HG03060 (cell line): ENCODE measurements around the gene ANKRD22.
"Not testable (repeated sequence)": the region's sequence is repeated elsewhere in the genome, so short reads cannot be mapped to it uniquely, and the experiment has no call there.

Source experiments
- ATAC-seq: cut with Tn5 transposase; IDR thresholded peaks from one replicate; pipeline ENCODE4 v1.9.1; 2021; ENCODE audit warnings: low read depth, moderate number of reproducible peaks; ENCODE audit not compliant: unreplicated experiment

Gene ANKRD22

DNA sequence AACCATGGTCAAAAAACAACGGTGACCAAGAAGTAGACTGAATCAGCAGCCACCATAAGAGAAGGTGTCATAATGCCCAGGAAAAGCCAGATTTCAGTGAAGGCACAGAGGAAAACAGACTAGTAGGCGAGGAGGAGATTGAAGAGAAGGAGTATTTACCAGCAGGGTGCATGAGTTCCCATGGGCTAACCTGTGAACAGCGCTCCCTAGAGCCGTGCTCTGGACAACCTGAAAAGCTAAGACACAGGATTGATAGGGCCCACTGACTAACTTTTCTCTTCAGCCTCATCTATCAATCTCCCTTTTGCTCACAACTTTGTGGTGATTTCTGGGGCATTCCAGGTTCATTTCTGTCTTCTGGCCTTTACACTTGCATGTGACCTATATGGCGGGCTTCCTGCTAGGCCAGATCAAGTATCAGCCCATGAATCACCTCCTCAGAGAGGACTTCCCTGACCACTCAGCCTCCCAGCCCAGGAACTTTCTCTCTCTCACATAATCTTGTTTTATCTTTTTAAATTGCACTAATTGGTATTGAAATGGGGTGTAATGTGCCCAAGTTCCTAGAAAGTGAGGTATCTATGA lies 12.8 kb downstream of the ANKRD22 start:
- no peak for ATAC-seq

DNA sequence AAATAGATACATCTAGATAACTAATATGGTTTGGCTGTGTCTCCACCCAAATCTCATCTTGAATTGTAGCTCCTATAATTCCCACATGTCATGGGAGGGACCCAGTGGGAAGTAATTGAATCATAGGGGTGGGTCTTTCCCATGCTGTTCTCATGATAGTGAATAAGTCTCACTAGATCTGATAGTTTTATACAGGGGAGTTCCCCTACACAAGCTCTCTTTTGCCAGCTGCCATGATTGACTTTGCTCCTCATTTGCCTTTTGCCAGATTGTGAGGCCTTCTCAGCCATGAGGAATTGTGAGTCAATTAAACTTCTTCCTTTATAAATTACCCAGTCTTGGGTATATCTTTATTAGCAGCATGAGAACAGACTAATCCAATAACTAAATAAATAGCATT lies 14.0 kb downstream of the ANKRD22 start:
- not testable (repeated sequence) for ATAC-seq

DNA sequence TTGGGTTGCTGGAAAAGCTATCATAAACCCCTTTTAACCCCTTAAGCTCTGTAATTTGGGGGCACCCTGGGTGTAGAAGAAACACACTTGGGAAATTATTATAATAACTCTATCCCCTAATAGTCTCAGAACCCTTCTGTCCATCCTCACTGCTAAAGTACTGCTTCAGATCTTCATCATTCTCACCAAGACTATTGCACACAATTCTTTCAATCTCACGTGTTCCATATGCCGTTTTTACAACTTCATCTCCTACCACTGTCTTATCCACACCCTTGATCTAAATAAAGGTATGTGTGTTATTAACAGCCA lies 15.8 kb downstream of the ANKRD22 start:
- no peak for ATAC-seq

DNA sequence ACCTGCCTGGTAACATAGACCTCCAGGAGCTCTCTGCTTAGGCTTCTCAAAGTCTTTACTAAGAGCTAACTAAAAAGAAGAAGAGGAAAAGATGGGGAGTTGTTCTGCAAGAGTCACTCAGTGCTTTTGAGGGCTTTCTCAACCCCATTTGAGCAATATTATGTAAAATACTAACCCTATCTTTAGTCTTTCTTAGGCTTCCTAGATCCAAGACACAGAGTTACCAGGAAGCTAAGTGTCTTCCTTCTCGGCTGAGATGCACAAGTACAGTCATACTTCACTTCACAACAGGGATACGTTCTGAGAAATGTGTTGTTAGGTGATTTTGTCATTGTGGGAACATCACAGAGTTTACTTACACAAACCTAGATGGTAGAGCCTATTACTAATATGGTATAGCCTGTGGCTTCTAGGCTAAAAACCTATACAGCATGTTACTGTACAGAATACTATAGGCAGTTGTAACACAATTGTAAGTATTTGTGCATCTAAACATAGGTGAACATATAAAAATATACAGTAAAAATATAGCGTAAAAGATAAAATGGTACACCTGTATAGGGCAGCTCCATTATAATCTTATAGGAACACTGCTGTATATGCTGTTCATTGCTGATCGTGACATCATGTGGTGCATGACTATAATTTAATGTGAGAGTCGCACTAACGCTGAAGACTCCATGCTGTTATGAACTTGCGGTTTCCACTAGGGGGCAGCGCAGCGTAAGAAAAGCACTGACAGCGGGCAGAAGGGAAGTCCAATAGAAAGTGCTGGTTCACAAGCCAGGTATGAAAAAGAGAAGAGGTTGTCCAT lies 16.3 kb downstream of the ANKRD22 start:
- peak; percentile 60 for ATAC-seq

DNA sequence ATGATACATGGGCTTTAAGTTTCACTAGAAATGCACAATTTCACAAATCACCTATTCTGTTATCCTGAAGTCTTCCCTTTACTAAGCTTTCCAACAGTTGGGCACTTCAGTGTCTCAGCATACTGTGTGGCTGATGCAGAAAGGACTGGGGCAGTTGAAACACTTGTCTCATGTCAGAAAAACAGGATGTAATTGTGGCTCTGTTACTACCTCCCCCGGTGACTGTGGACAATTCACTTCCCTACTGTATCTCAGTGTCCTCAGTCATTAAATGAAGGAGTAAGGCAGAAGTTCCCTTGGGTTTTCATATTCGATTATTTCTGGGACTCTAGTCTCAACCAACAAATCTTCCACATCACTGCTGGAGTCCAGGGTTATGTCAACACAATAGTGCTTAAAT lies 17.9 kb downstream of the ANKRD22 start:
- ATAC-seq: no peak

DNA sequence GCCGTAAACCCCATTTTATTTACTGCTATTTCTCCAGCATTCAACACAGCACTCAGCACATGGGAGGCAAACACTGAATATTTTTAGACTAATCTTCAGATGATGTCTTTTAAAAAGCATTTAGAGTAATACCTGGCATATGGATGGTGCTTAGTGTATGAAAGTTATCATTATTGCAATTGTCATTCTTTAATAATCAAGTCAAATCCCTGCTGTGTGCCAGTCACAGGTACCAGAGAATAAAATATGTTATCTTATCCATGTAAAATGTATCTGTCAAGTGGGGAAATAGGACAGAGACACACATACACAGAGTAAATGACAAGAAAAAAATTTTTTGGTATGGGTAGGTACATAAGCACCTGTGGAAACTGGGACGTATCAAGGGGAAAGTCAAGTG lies 18.5 kb downstream of the ANKRD22 start:
- ATAC-seq: no peak

DNA sequence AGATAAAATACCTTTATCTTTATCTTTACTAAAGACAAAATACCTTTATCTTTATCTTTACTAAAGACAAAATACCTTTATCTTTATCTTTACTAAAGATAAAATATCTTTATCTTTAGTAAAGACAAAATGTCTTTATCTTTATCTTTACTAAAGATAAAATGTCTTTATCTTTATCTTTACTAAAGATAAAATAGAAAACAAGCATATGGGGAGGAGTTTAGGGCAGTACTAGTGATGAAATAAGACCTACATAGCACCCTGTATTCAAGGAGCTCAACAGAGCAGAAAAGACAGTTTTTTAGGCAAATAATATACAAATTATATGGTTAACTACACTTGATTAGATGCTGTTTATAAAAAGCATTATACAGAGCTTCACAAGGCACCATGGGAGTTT lies 19.3 kb downstream of the ANKRD22 start:
- no peak for ATAC-seq

DNA sequence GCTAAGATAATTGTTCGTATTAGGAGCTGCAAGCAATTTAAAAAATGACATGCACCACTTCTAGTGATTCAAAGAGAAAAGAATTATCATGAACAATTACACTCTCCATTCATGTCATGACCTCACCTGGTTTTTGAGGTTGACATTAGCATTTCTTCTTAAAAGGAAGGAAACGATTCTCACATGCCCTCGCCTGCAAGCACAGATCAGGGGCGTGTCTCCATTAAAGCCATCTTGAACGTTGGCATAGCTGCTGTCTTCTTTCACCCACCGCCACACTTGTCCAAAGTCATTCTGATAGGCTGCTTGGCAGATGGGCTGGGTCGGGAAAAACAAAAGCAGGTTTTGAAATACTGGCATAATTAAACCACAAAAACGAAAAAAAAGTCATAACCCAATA lies 19.9 kb downstream of the ANKRD22 start:
- ATAC-seq: no peak

DNA sequence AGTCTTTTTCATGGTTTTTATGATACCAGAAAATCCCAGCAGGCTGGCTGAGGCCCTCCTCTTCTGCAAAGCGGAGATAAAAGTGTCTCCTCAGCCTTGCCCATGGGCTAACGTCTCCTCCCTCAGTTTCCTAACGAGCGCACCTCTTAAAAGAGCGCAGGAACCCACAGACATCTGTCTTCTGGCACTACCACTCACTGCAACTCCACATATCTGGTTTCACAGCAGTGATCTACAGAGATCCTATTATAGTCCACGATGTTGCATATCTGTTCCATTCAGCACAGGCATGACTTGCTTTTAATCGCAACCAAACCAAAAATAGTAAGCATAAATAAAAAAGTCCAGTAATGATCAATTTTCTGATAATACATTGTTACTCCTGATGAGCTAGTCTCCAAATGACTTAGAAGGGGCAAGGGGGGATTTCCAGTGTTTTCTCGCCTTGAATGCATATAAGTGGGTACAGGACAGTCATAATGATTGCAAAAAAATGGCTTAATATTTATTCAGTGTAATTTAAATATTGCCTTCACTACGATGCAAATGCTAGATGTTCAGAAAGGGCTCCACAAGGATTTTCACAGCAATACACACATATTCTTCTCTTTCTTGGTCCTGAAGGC lies 20.9 kb downstream of the ANKRD22 start:
- no peak for ATAC-seq

DNA sequence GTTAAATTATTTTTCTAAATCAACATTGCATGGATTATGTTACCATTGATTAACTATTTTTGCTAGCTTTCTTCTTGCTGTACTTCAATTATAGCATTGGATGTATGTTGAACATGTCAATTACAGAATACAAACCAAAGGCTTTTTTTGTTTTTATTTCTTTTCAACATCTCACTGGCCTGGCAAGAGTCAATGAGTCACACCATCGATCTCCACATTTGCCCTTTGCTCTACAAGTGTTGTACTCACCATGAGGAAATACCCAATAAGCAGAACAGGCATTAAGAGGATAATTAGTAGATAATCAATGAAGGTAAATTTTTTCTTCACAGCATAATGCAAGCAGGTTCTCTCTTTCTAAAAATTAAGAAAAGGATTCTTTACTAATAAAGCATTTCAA lies 23.3 kb downstream of the ANKRD22 start:
- no peak for ATAC-seq

DNA sequence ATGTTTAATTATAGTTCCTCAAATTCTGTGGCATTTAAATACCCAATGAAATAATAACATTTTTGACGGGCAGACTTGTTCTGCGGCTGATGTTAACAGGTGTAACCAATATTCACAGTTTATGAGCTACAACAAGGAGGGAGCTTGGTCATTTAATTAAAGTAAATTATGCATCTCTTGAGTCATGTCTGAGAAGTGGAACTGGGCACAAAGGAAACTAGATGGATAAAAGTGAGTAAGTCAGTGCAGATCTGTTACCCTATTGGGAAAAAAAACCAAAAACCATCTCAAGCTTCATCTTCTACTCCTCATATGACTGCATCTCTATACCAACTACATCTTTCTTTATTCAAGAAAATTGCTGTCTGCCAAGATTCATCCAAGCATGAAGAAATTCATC lies 24.0 kb downstream of the ANKRD22 start:
- no peak for ATAC-seq

DNA sequence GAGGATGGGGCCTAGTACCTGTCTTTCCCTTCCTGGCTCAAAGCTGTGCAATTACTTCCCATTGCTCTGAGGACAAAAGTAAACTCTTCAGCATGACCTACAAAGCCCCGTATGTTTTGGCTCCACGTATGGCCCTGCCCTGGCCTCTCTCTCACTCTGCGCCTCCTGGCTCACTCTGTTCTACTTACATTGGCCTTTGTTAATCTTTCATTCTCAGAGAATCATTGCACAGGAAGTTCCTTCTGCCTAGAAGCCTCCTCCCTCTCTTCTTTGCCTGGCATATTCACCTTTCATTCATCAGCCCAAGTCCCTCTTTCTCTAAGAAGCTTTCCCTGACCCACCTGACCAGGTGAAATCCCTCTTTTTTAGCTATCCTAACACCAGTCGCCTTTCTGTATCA lies 25.3 kb downstream of the ANKRD22 start:
- ATAC-seq: no peak

DNA sequence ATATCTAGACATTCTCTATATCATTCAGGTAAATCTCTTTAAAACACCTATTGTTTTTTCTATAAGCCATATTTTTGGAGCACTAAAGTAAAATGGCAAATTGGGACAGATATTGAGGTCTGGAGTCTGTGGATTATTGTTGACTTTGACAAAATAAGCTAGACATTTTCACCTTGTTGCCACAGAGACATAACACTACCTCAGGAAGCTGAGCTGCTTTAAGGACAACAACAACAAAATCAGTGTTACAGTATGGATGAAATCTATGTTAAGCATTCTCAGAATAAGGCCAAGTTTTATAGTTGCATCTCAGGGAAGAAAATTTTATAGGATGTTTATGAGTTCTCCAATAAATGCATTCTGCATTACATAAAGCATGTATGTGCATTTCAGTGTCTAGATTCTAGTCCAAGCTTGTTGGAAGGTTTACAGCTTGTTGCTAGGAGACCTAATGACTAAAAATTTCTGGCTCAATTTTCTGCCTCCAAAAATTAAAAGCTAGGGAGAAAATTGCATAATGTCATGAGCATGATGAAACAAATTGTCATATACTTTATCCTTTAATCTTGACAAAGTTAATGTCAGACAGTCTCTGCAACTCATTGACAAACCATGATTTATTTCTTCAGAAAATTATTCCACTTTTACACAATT lies 30.8 kb downstream of the ANKRD22 start:
- ATAC-seq: no peak

DNA sequence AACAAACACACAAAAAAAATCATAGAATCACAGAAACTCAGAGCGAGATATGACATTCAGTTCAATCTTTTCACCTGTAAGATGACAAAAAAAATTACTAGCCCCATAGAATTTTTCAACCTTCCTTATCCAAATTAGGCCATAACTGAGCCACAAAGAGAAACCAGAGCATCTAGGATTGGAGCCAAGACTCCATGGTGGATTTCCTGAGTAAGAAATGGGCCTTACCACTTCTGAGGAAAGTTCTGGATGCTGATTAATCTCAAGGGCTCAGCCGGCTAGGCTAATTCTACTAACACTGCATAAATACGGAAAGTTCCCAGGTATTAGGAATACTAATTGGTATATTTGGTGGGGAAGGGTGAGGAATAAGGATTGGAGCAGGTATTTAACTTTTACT lies 32.4 kb downstream of the ANKRD22 start:
- ATAC-seq: no peak

DNA sequence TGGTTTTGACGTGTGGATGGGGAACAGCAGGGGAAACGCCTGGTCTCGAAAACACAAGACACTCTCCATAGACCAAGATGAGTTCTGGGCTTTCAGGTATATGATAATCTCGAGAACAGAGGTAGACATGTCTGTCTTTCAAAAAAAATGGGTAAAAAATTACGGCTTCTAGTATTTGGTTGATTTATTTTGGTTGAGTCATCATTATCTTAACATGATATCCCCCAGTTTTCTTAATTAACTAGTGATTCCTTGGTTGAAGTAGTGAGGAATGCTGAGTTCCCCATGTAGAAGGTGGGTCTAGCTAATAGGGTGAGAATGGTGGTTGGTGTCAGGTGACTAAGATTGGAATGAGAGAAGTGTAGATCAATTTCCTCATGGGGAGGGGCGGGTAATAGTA lies 38.4 kb downstream of the ANKRD22 start:
- ATAC-seq: no peak

DNA sequence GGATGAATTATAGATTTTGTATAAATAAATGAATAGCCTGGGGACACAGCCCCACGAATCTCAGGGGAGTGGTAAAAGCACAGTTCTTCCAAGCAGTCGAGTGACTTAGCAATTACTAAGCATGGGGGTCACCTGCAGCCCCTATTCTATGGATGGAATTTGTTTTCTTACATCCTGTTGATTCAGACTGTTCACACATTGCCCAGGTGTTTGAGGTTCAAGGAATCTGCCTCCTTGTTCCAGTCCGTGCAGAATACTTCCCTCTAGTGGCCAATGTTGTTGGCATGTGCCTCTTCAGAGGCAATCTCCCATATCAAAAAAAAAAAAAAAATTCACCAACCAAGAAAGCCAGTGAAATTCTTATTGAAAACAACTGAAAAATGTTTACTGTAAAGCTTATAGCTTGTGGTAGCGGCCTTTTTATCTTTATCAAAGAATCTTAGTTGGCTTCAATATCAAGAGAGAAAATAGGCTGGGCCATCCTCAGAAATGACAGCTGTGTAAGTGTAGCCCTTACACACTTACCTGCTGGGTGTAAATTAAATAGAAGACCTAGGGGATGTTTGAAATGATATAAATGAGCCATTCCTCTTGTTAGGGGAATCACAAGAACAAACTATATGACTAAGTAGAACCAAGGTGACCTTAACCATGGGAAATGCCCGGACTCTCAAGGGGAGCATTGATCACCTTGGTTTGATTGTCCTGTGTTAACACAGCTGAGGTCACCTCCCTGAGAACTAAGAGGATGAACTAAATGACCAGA lies 41.3 kb downstream of the ANKRD22 start:
- ATAC-seq: no peak

DNA sequence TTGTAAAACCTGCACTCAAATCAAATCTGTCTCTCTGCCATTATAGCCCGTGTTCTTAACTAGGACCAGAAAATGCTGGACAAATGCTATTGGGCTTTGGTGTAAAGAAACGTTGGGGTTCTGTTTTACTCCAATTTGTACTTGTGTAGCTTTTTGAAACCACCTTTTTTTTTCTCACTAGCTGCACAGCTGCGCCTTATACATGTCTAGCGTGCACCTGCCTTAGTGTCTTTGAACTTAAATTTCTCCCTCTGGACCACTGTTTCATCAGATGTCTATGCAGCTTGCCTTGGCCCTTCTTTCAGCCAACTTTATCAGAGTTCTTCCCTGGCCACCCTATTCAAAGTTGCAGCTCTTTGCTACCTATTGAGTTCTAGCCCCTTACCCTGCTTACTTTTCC lies 42.0 kb downstream of the ANKRD22 start:
- no peak for ATAC-seq

DNA sequence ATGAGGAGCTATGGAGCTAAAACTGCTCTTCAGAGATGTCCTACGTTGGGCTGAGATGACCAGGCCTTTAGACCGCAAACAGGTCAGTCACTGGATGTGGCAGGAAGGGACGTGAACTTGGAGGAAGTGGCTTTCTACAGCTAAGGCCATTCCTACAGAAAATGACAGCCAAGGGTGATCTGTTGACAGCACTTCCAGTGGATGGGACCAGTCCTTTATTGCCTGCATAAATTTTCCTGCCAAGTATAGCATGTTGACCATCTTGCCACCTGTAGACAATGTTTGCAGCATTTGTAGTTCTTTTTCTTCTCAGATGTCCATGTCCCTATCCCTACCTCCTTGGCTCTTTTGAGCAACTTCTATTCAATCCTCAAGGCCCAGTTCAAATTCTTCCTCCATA lies 45.7 kb downstream of the ANKRD22 start:
- no peak for ATAC-seq

DNA sequence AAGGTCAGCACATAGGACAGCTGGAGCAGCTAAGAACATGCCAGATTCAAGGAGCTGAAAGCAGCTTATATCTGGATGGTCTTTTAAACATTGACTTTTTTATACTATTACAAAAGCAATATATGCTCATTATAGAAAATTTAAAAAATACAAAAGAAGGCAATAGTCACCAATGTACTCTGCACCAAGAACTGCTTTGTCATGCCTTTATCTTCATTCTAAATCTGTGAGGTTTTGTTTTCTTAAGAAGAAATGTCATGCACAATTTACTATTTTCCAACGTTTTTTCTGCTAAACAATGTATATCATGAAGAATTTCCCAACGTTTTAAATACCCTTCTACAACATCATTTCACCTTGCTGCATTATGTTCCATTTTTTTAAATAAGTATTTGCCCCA lies 46.3 kb downstream of the ANKRD22 start:
- ATAC-seq: no peak

DNA sequence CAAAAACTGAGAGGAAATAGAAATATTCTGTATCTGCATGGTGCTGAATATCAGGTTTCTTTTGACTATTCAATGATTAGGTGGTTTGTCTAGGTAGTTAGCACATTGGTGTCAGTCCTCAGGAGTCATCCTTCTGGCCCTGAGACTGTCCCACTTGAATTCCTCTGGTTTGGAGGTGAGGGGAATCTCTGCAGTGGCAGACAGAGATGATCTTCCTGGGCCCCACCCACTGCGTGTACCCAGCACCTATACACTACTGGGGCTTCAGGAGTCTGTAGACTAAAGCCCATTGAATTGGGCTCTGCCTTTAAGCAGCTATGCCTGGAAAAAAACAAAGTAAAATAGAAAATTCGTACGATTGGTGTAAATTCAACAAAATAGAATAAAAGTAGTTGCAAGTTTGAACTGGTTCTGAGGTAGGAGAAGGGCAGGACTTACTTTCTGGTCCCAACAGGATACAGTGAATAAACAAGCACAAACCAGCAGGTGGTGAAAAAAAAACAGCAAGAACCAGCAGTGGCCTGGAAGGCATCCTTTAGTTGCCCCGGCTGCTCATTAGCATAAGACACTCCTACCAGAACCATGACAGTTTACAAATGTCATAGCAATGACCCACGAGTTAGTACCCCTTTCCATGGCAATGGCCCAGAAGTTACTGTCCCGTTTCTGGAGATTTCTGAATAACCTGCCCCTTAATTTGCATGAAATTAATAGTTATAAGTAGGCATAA lies 47.4 kb downstream of the ANKRD22 start:
- ATAC-seq: no peak
